ACC112 (cell line): Measurements from ENCODE around the gene SHBG.
"Not testable (repeated sequence)": the region's sequence is repeated elsewhere in the genome, so short reads cannot be mapped to it uniquely, and the experiment has no call there.

Experiments used
- H2AFZ ChIP-seq: fragments of 200-600 bp; sonication (generic); one replicate; pipeline ENCODE4 v1.6.0; 2017; ENCODE audit warnings: antibody characterized with exemption, low read length; ENCODE audit not compliant: unreplicated experiment
- H3K27ac ChIP-seq: fragments of 200-600 bp; sonication (generic); 2 replicates; pipeline ENCODE4 v1.5.1; 2014; ENCODE audit warnings: low read depth, mild to moderate bottlenecking, antibody characterized with exemption, low read length, moderate library complexity
- H3K27me3 ChIP-seq: fragments of 200-600 bp; sonication (generic); 2 replicates; pipeline ENCODE4 v1.6.1; 2014; ENCODE audit warnings: mild to moderate bottlenecking, antibody characterized with exemption, low read length, moderate library complexity, mixed read lengths; ENCODE audit not compliant: insufficient read depth
- H3K36me3 ChIP-seq: fragments of 200-600 bp; sonication (generic); 2 replicates; pipeline ENCODE4 v1.6.1; 2016; ENCODE audit warnings: mild to moderate bottlenecking, antibody characterized with exemption, low read length, moderate library complexity, mixed read lengths; ENCODE audit not compliant: insufficient read depth
- H3K4me1 ChIP-seq: fragments of 200-600 bp; sonication (generic); one replicate; pipeline ENCODE4 v1.6.1; 2016; ENCODE audit warnings: low read length, mixed read lengths; ENCODE audit not compliant: insufficient read depth, unreplicated experiment, control insufficient read depth
- H3K4me3 ChIP-seq: fragments of 200-600 bp; sonication (generic); 2 replicates; pipeline ENCODE4 v1.5.1; 2014; ENCODE audit warnings: mild to moderate bottlenecking, low read depth, low read length
- H3K79me2 ChIP-seq: fragments of 200-600 bp; sonication (generic); one replicate; pipeline ENCODE4 v1.6.0; 2016; ENCODE audit warnings: low read length; ENCODE audit not compliant: control insufficient read depth, unreplicated experiment, insufficient read depth

SHBG gene

GRCh38 chr17:7612294-7612640, 17.7 kb upstream of the SHBG start:
- Histone ChIP-seq H3K79me2 (peaks cover 56% of the 10 kb centered on the region), H3K27me3 (no peaks in the 10 kb centered on the region), H3K36me3 (peaks cover 15% of the 10 kb centered on the region; the same call in 1 of the 2 replicates), H2AFZ (no peak overlapping the region), H3K4me3 (peak overlapping the region; percentile 98), H3K4me1 (peaks cover 23% of the 10 kb centered on the region), H3K27ac (peak overlapping the region; percentile 38)

GRCh38 chr17:7613769-7614424, 16.0 kb upstream of the SHBG start:
- Histone ChIP-seq H3K4me1 (peaks cover 23% of the 10 kb centered on the region), H3K79me2 (peaks cover 50% of the 10 kb centered on the region), H3K27ac (peak overlapping the region; percentile 48), H2AFZ (peak overlapping the region; percentile 59), H3K36me3 (peaks cover 12% of the 10 kb centered on the region; the same call in 1 of the 2 replicates), H3K27me3 (no peaks in the 10 kb centered on the region), H3K4me3 (peak overlapping the region; percentile 98)

- H3K4me1 ChIP-seq: peaks cover 23% of the 10 kb centered on the region
- H3K4me3 ChIP-seq: peak within 1 kb of the TSS; percentile 98
- peak within 1 kb of the TSS; percentile 48 for H3K27ac ChIP-seq
- H3K27me3 ChIP-seq: no peaks in the 10 kb centered on the region
- peaks cover 12% of the 10 kb centered on the region; the same call in 1 of the 2 replicates for H3K36me3 ChIP-seq
- H3K79me2 ChIP-seq: peaks cover 43% of the 10 kb centered on the region
- H2AFZ ChIP-seq: peak within 1 kb of the TSS; percentile 88
Measured at GRCh38 chr17:7614425-7615264, 15.3 kb upstream of the SHBG start, which contains the start of gene FXR2. Gene FXR2, minus strand, starts transcription at chr17:7614897. Its CDS starts 365 bp downstream, at chr17:7614532.

GRCh38 chr17:7615265-7615747, 14.6 kb upstream of the SHBG start:
- no peak overlapping the region for H3K27ac ChIP-seq
- peaks cover 23% of the 10 kb centered on the region for H3K4me1 ChIP-seq
- H3K27me3 ChIP-seq: no peaks in the 10 kb centered on the region
- peaks cover 12% of the 10 kb centered on the region; the same call in 1 of the 2 replicates for H3K36me3 ChIP-seq
- peak overlapping the region; percentile 73 for H3K4me3 ChIP-seq
- peak overlapping the region; percentile 88 for H2AFZ ChIP-seq
- H3K79me2 ChIP-seq: peaks cover 39% of the 10 kb centered on the region

- Histone ChIP-seq H3K36me3 (no peaks in the 10 kb centered on the region), H3K79me2 (peaks cover 8% of the 10 kb centered on the region)
Measured at GRCh38 chr17:7618608-7619007, 11.3 kb upstream of the SHBG start.

GRCh38 chr17:7620835-7621234, 9.1 kb upstream of the SHBG start:
- no peaks in the 10 kb centered on the region for H3K36me3 ChIP-seq
- H3K27me3 ChIP-seq: no peaks in the 10 kb centered on the region
- no peaks in the 10 kb centered on the region for H3K79me2 ChIP-seq
- H3K4me3 ChIP-seq: no peak overlapping the region
- H3K4me1 ChIP-seq: no peaks in the 10 kb centered on the region
- no peak overlapping the region for H2AFZ ChIP-seq
- H3K27ac ChIP-seq: no peak overlapping the region

More at GRCh38 chr17:7618608-7619007, 11.3 kb upstream of the SHBG start:
- H3K4me3 ChIP-seq: no peak overlapping the region
- H3K27ac ChIP-seq: no peak overlapping the region
- H3K4me1 ChIP-seq: peaks cover 2% of the 10 kb centered on the region
- no peak overlapping the region for H2AFZ ChIP-seq
- no peaks in the 10 kb centered on the region for H3K27me3 ChIP-seq

GRCh38 chr17:7623661-7624060, 6.3 kb upstream of the SHBG start:
- H2AFZ ChIP-seq: no peak overlapping the region
- no peaks in the 10 kb centered on the region for H3K4me1 ChIP-seq
- H3K27ac ChIP-seq: no peak overlapping the region
- H3K4me3 ChIP-seq: no peak overlapping the region
- H3K27me3 ChIP-seq: no peaks in the 10 kb centered on the region
- H3K36me3 ChIP-seq: no peaks in the 10 kb centered on the region
- H3K79me2 ChIP-seq: peaks cover 9% of the 10 kb centered on the region

- not testable (repeated sequence) for H3K79me2 ChIP-seq, H3K36me3 ChIP-seq, H3K4me3 ChIP-seq, H3K27me3 ChIP-seq, H2AFZ ChIP-seq, H3K4me1 ChIP-seq, H3K27ac ChIP-seq
Measured at GRCh38 chr17:7625749-7626148, 4.2 kb upstream of the SHBG start.

- peaks cover 9% of the 10 kb centered on the region for H3K79me2 ChIP-seq
- H3K27me3 ChIP-seq: no peaks in the 10 kb centered on the region
- no peaks in the 10 kb centered on the region for H3K4me1 ChIP-seq
- no peak overlapping the region for H2AFZ ChIP-seq
- H3K4me3 ChIP-seq: peak overlapping the region; percentile 100
- no peaks in the 10 kb centered on the region for H3K36me3 ChIP-seq
- H3K27ac ChIP-seq: no peak overlapping the region
Measured at GRCh38 chr17:7626307-7626706, 3.6 kb upstream of the SHBG start.

GRCh38 chr17:7626956-7627249, 3.0 kb upstream of the SHBG start:
- Histone ChIP-seq H3K79me2 (peaks cover 9% of the 10 kb centered on the region), H3K4me3 (peak overlapping the region; percentile 100), H3K36me3 (no peaks in the 10 kb centered on the region), H3K27ac (no peak overlapping the region), H3K4me1 (no peaks in the 10 kb centered on the region), H3K27me3 (no peaks in the 10 kb centered on the region), H2AFZ (peak overlapping the region; percentile 98)
